Natural killer cell (primary cell): ENCODE results near the gene SMARCC1. TPM values are rescaled to one million over a fixed set of nuclear protein-coding genes. Genes with fewer than 3 reads are reported as not detected.

ENCODE experiments used
- ATAC-seq, 3 donors: fragments of 150-1000 bp in 2 of 3; fragments of 200-7000 bp in 1 of 3; cut with Tn5 transposase; 1 replicate in 1 of 3; 2 replicates in 2 of 3; pipeline ENCODE4 v1.10.0; 2021; ENCODE audit warnings: mild to moderate bottlenecking in 2 of 3, moderate library complexity in 2 of 3
- DNase-seq, 2 donors: peaks; one replicate each; pipeline versions ENCODE4 v3.0.0 to v3.0.0-alpha.2; 2013 to 2021; ENCODE audit warnings: mixed read lengths in 1 of 2
- H3K27ac ChIP-seq: one replicate; pipeline ENCODE4 v1.5.1; 2013; ENCODE audit warnings: mild to moderate bottlenecking, low read length
- H3K27me3 ChIP-seq: one replicate; pipeline ENCODE4 v1.6.1; 2013; ENCODE audit warnings: low read length; ENCODE audit not compliant: control insufficient read depth, insufficient read depth
- H3K36me3 ChIP-seq: one replicate; pipeline ENCODE4 v1.6.1; 2013; ENCODE audit warnings: low read length; ENCODE audit not compliant: control insufficient read depth, insufficient read depth
- H3K4me1 ChIP-seq: one replicate; pipeline ENCODE4 v1.6.1; 2013; ENCODE audit warnings: low read length; ENCODE audit not compliant: control insufficient read depth, insufficient read depth
- H3K4me3 ChIP-seq: one replicate; pipeline ENCODE4 v1.5.1; 2013; ENCODE audit warnings: low read length
- H3K9me3 ChIP-seq: one replicate; pipeline ENCODE4 v1.6.1; 2013; ENCODE audit warnings: low read length; ENCODE audit not compliant: control insufficient read depth, insufficient read depth
- H3K27ac Mint-ChIP-seq, 2 donors: one replicate each; pipeline ENCODE4 v1.8.0; 2022; ENCODE audit warnings: mild to moderate bottlenecking in 2 of 2, mixed read lengths in 2 of 2, moderate library complexity in 1 of 2
- H3K27me3 Mint-ChIP-seq, 2 donors: one replicate each; pipeline ENCODE4 v1.8.0; 2022; ENCODE audit warnings: low read depth in 2 of 2, mixed read lengths in 2 of 2
- H3K36me3 Mint-ChIP-seq: one replicate; pipeline ENCODE4 v1.8.0; 2022; ENCODE audit warnings: mixed read lengths
- H3K4me1 Mint-ChIP-seq, 2 donors: one replicate each; pipeline ENCODE4 v1.8.0; 2022; ENCODE audit warnings: mixed read lengths in 2 of 2
- H3K4me3 Mint-ChIP-seq: one replicate; pipeline ENCODE4 v1.8.0; 2022; ENCODE audit warnings: mild to moderate bottlenecking, moderate library complexity, mixed read lengths
- H3K9me3 Mint-ChIP-seq, 2 donors: one replicate each; pipeline ENCODE4 v1.8.0; 2022; ENCODE audit warnings: mixed read lengths in 2 of 2
- CTCF ChIP-seq: fragments of 200-600 bp; IDR thresholded peaks from one replicate; pipeline ENCODE4 v1.8.0; 2022; ENCODE audit warnings: antibody characterized with exemption
- WGBS: methylation state at CpG from one replicate; pipeline ENCODE4 v1.1.7; 2013; ENCODE audit warnings: missing lambda C conversion rate; ENCODE audit not compliant: insufficient coverage; 5-methylcytosine and 5-hydroxymethylcytosine counted together
- intact Hi-C: fragments of 100-400 bp; cut with micrococcal nuclease; formaldehyde crosslinking; loops from one replicate; pipeline ENCODE4 v1.14.2; 2022
- total RNA-seq, 4 donors: library from RNA; stranded (reverse); fragments of 120-200 nt in 1 of 4; gene quantifications; one replicate each; pipeline versions ENCODE4 v1.2.3 to v1.2.4, GENCODE V29; 2013 to 2022

The SMARCC1 gene
- total RNA-seq, 3 donors from 2014 or later (not counting 1 experiment from before 2014, with no cell fraction given) = 96.1 to 108 (median 102) TPM

DNA sequence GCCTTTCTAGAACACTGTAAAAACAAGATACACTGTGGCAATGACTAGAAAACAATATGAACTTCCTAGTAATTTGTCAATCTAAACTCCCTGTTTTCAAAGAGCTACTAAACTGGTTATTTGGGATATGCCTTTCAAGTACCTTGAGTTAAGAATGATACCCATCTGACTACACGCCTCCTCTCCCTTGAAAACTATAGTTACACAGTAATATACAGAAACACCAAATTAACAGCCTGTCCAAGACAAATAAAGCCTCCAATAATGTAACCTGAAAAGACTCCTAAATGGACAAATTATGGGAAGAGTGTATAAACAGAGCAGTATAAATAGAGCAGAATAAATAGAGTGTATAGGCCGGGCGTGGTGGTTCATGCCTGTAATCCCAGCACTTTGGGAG is 70.1 kb downstream of the SMARCC1 start:
- WGBS = 97% methylated on average over 2 of the region's 3 CpGs
- intact Hi-C loops = no loop called here
- no peak overlapping the region for H3K27ac ChIP-seq
- no peak for TF ChIP-seq CTCF
- Mint-ChIP-seq H3K36me3 (peaks cover 4% of the 10 kb centered on the region), H3K4me1 (peaks cover 8 to 11% of the 10 kb centered on the region in 2 donors), H3K27ac (no peak overlapping the region), H3K4me3 (no peak overlapping the region), H3K9me3 (no peaks in the 10 kb centered on the region), H3K27me3 (no peaks in the 10 kb centered on the region)
- no peak overlapping the region for H3K4me3 ChIP-seq
- peaks cover 53% of the 10 kb centered on the region for H3K36me3 ChIP-seq
- H3K27me3 ChIP-seq = no peaks in the 10 kb centered on the region
- no peaks in the 10 kb centered on the region for H3K4me1 ChIP-seq
- ATAC-seq = no peak
- no peak for DNase-seq
- no peaks in the 10 kb centered on the region for H3K9me3 ChIP-seq

GRCh38 chr3:47705391-47705790 is 76.3 kb downstream of the SMARCC1 start:
- no peak for TF ChIP-seq CTCF
- no peak overlapping the region for H3K27ac Mint-ChIP-seq
- Histone ChIP-seq H3K27me3 (no peaks in the 10 kb centered on the region), H3K27ac (no peak overlapping the region), H3K4me1 (no peaks in the 10 kb centered on the region), H3K4me3 (no peak overlapping the region), H3K9me3 (no peaks in the 10 kb centered on the region), H3K36me3 (peaks cover 56% of the 10 kb centered on the region)
- H3K4me1 Mint-ChIP-seq = no peaks in the 10 kb centered on the region
- intact Hi-C loops = no loop called here
- WGBS = no CpG with 5 or more reads among the region's 1 CpG
- peaks cover 7% of the 10 kb centered on the region for H3K36me3 Mint-ChIP-seq
- H3K4me3 Mint-ChIP-seq = no peak overlapping the region
- no peaks in the 10 kb centered on the region for H3K27me3 Mint-ChIP-seq
- ATAC-seq = no peak
- DNase-seq = no peak
- H3K9me3 Mint-ChIP-seq = no peaks in the 10 kb centered on the region

DNA sequence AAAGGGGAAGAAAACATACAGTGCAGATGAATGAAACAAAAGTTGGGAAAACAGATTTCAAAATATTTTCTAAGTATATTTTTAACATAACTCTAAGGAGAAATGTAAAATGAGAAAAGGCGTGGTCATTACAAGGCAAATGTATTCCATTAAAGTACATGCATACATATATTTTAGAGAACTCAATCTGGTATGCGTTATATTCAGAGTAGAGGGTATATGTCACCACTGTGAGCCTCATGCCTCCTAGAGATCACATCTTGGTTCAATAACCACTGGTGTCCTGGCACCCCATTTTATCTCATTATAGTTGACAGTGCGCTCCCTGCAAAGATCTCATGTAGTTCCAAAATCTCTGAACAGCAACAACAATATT is 77.5 kb downstream of the SMARCC1 start:
- ATAC-seq = no peak
- Mint-ChIP-seq H3K4me1 (no peaks in the 10 kb centered on the region), H3K9me3 (no peaks in the 10 kb centered on the region), H3K27me3 (no peaks in the 10 kb centered on the region), H3K4me3 (no peak overlapping the region), H3K36me3 (peaks cover 7% of the 10 kb centered on the region), H3K27ac (no peak overlapping the region)
- Histone ChIP-seq H3K36me3 (peaks cover 57% of the 10 kb centered on the region), H3K4me1 (no peaks in the 10 kb centered on the region), H3K9me3 (no peaks in the 10 kb centered on the region), H3K27ac (no peak overlapping the region), H3K4me3 (no peak overlapping the region), H3K27me3 (no peaks in the 10 kb centered on the region)
- intact Hi-C loops = no loop called here
- 100% methylated on average over 2 of the region's 3 CpGs for WGBS
- TF ChIP-seq CTCF = no peak
- DNase-seq = no peak

GRCh38 chr3:47701388-47701787 is 80.3 kb downstream of the SMARCC1 start:
- H3K4me1 Mint-ChIP-seq = no peaks in the 10 kb centered on the region
- no peaks in the 10 kb centered on the region for H3K9me3 Mint-ChIP-seq
- intact Hi-C loops = no loop called here
- H3K36me3 ChIP-seq = peaks cover 51% of the 10 kb centered on the region
- no peak overlapping the region for H3K27ac ChIP-seq
- H3K4me1 ChIP-seq = no peaks in the 10 kb centered on the region
- DNase-seq = no peak
- no peak for TF ChIP-seq CTCF
- no peaks in the 10 kb centered on the region for H3K27me3 ChIP-seq
- H3K27ac Mint-ChIP-seq = no peak overlapping the region
- no peaks in the 10 kb centered on the region for H3K9me3 ChIP-seq
- 96% methylated on average over 10 of the region's 11 CpGs for WGBS
- no peak overlapping the region for H3K4me3 ChIP-seq
- H3K27me3 Mint-ChIP-seq = no peaks in the 10 kb centered on the region
- ATAC-seq = no peak
- H3K4me3 Mint-ChIP-seq = no peak overlapping the region
- H3K36me3 Mint-ChIP-seq = peaks cover 7% of the 10 kb centered on the region
